Activated naive CD4-positive, alpha-beta T cell treated with Interleukin-2 at 50 U/mL for 16 hours (primary cell): ENCODE measurements around the gene PGA3.

Source experiments
- DNase-seq: peaks from one replicate; pipeline ENCODE4 v3.0.0-alpha.2; 2020

The PGA3 gene

DNA sequence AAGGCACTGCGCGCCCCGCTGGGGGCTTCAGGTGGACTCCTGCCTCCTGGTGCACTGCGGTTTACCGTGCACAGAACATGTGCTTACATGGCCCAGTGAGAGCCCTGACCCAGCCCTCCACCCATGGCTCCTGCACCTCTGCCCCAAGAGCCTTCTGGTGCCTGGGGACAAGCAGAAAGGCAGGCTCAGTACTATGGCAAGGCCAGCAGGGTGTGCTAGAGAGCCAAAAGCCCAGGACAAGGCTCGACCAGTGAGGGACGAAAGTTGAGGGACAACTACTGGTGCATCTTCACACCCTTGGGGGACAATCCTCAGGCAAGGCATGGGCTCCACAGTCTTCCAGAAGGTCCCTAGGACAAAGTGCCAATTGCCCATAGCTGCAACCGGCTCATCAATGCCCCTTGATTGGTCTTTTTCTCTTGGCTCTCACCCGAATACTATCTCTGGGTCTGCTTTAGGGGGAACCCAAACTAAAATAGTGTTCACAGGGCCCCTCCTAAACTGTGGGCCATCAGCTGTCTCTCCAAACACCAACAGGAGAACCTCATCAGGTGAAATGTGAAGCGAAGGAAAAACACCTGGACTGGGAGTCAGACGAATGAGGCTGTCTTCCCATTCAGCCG lies 51.2 kb downstream of the PGA3 start:
- peak; percentile 60 for DNase-seq

- DNase-seq, result no peak
Measured at GRCh38 chr11:61256710-61257482, 53.6 kb downstream of the PGA3 start.

- DNase-seq, result no peak
Measured at GRCh38 chr11:61258546-61258945, 55.2 kb downstream of the PGA3 start.

DNA sequence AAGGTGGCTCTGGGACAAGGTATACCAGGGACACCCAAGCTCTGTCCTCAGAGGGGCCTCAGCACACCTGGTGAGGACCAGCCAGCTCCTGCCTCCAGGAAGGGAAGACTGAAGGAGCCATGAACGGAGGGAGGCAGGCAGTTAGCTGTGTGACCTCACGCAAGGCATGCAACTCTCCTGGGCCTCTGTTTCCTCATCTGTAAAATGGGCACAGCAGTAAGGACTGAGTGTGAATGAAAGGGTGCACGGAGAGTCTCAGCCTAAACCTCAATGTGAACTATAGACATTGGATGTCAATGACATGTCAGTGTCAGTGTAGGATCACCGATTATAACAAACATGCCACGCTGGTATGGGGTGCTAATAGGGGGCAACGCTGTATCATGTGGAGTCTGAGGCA lies 56.0 kb downstream of the PGA3 start:
- DNase-seq, result no peak
